Stomach (tissue), 4 donors: Measurements from ENCODE around the gene CARHSP1.

Source experiments
- CTCF ChIP-seq, 7 experiments: fragments of 450-650 bp in 4 of 7; fragments of 200-600 bp in 3 of 7; sonication (generic) in 3 of 7; IDR thresholded peaks; one replicate each; pipeline ENCODE4 v1.5.1; 2016 to 2019; ENCODE audit warnings: antibody characterized with exemption in 7 of 7, control low read depth in 2 of 7, mild to moderate bottlenecking in 1 of 7
- EP300 ChIP-seq: sonication (generic); formaldehyde crosslinking; IDR thresholded peaks from one replicate; pipeline ENCODE4 v1.6.1; 2017; ENCODE audit warnings: antibody characterized with exemption
- POLR2A ChIP-seq, 4 donors: fragments of 450-650 bp; IDR thresholded peaks; one replicate each; pipeline ENCODE4 v1.6.1; 2016; ENCODE audit warnings: antibody characterized with exemption in 4 of 4, control low read depth in 2 of 4, mild to moderate bottlenecking in 1 of 4, moderate library complexity in 1 of 4
- POLR2AphosphoS5 ChIP-seq, 3 donors: sonication (generic); formaldehyde crosslinking; IDR thresholded peaks; one replicate each; pipeline ENCODE4 v1.6.1; 2016; ENCODE audit warnings: antibody characterized with exemption in 3 of 3

- no peak for TF ChIP-seq POLR2AphosphoS5 (IDR thresholded peaks at IDR 0.05)
- no peak for TF ChIP-seq CTCF (IDR thresholded peaks at IDR 0.05)
- TF ChIP-seq EP300: no peak
- no peak for TF ChIP-seq POLR2A (IDR thresholded peaks at IDR 0.05)
Measured at GRCh38 chr16:8899709-8900317, 31.0 kb upstream of the CARHSP1 start.
